HG03175 (cell line): Measurements from ENCODE around the gene C16orf90.

Source experiments
- ATAC-seq: cut with Tn5 transposase; IDR thresholded peaks from one replicate; pipeline ENCODE4 v1.9.1; 2021; ENCODE audit warnings: mild to moderate bottlenecking, moderate library complexity; ENCODE audit not compliant: unreplicated experiment

C16orf90 gene

DNA sequence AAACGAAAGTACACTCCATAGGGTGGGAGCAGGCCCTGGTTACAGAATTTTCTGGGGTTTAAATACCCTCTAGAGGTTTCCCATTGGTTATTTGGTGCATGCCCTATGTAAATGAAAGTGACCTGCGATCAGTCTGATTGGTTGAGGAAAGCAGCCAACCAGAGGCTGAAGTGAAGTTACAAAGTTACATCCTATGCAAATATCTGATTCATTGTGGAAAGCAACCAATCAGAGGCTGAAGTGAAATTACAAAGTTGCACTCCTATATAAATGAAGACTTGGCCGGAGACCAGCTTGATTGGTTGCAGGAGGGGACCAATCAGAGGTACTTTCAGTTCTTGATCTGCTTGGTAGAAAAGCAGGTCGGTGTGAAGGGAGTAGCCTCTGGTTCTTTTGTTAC, 27.4 kb downstream of the C16orf90 start:
- ATAC-seq: no peak

DNA sequence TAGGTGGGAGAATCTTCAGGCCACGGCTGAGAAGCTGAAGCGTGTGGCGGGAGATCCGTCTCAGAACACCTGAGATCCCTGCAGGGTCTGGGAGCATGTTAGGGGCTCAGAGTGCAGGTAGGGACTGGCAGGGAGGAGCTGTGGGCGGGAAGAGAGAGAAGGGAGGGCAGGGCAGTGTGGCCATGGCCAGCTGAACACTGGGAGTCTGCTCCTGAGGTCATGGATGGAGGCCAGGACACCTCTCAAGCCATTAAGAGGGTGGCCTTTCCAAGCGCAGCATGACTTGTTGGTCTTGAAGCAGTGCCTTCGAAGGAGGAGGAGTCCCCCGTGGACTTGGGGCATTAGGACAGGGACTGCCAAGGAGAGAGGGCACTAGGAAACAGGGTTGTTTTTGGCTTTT, 28.1 kb downstream of the C16orf90 start:
- no peak for ATAC-seq

DNA sequence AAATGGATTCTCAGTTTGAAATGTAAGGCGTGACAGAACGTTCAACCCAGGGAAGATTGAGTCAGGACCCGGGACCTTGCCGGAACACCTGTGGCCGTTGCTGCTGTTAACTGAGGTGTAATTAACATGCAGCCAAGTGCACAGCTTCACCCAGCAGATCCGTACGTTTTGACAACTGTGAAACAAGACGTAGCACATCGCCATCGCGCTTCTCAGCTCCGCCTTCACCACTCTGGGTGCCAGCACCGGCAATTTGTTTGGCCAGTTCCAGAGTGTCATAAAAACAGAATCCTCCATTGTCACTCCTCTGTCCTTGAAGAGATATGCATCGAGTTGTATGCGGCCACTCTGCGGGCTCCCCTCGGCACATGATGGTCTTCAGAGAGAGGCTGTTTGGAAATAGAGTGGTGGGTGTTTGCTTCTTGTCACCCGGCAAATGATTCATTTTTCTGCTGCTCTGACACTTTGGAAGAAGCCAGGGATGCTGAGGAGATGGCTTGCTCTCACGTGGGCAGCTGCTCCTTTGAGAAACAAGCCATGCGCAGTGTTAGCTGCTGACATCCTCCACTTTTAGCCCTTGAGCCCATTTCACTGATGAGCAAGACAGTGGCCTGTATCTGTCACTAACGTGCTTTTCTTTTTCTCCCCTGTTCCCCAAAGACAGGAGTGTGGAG, 29.2 kb downstream of the C16orf90 start:
- ATAC-seq: no peak

DNA sequence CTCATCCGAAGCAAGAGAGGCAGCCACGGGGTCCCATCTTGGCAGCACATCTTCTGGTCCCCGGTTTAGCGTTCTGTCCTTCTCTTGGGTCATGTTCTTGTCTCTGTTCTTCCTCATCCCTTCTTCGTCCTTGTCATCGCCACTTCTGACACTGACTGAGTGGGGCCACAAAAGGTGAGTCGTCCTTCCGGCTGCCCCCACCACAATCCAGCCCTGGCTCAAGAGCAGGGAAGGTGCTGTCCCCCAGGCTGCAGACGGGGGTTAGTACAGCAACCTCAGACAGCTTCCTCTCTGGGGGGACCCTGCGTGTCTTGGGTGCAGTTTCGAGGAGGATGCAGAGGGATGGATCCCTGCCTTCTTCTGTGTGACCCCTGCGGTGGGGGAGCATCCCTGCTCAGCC, 30.0 kb downstream of the C16orf90 start:
- ATAC-seq: no peak

DNA sequence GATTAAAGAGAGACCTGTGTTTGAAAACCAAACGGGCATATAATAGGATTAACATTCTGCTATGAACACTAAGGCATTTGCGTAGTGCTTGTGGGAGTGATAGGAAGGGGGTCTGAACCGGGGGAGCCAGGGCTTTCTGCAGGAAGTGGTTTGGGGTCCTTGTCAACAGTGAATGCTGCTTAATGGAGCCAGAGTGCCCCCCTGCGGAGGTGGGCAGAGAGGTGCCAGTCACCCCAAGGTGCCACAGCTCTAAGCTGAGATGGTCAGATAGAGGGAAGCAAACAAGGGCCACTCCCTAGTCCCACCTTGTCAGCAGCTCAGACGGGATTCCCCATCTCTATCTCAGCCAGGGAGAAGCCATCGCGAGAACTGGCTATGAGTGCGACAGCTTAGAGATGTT, 34.1 kb downstream of the C16orf90 start:
- no peak for ATAC-seq

GRCh38 chr16:3460585-3460984, 34.7 kb downstream of the C16orf90 start:
- no peak for ATAC-seq

GRCh38 chr16:3460121-3460520, 35.2 kb downstream of the C16orf90 start:
- no peak for ATAC-seq

DNA sequence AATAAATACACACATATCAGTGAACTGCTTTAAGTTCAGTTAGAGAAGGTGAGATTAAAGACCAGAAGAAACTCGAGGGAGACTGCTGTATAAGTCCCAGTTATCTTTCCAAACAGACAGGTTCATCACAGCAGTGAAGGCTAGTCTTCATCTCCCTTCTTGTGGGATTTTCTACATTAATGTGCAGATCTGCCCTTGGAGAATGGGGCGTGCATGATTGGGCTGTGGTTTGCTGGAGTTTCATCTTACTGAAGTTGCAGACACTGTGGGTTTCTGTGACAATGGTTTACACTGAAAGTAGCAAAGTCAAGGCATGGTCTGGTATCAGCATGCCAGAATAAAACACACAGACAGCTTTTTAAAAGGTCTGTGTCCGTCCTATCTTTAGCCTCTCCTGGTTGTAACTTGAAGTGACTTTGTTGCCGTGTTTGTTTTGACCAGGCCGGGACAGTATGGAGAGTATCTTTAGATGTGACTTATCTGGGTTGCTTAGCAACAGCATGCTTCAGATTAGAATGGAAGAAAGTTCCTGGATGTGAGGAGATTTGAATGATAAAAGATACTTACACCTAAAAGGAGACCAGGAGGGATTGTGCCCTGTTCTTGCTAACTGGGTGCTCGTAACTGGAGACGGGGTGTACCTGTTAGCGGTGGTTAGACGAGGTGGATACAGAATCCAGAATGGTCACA, 35.7 kb downstream of the C16orf90 start:
- no peak for ATAC-seq

- ATAC-seq: peak; percentile 46
These were observed 36.4 kb downstream of the C16orf90 start for GRCh38 chr16:3458852-3459361.

DNA sequence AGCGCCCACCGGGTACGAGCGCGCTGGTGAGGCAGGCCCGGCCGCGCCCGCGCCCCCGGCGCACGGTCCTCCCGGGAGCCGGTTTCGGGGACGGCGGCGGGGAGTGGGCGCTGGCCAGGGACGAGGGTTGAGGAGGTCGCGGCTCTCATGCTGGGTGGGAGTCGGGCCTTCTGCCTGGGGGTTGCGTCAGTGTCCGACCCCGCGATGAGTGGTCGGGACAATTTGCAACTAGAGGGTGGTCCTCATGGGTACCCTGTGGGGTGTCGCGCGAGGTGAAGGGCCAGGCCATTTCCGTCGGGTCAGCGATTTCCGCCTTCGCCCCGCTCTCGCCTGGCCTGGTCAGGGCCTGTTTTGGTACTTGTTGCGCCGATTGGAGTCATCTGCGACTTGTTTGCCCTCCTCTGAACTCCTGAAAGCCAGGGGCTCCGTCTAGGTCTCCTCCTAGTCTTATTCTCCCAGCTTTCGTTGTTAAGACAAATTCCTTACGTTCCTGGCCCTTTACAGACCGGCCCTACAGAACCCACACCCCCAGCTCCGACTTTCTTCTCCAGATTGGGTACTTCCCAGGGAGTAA, 36.9 kb downstream of the C16orf90 start:
- no peak for ATAC-seq

DNA sequence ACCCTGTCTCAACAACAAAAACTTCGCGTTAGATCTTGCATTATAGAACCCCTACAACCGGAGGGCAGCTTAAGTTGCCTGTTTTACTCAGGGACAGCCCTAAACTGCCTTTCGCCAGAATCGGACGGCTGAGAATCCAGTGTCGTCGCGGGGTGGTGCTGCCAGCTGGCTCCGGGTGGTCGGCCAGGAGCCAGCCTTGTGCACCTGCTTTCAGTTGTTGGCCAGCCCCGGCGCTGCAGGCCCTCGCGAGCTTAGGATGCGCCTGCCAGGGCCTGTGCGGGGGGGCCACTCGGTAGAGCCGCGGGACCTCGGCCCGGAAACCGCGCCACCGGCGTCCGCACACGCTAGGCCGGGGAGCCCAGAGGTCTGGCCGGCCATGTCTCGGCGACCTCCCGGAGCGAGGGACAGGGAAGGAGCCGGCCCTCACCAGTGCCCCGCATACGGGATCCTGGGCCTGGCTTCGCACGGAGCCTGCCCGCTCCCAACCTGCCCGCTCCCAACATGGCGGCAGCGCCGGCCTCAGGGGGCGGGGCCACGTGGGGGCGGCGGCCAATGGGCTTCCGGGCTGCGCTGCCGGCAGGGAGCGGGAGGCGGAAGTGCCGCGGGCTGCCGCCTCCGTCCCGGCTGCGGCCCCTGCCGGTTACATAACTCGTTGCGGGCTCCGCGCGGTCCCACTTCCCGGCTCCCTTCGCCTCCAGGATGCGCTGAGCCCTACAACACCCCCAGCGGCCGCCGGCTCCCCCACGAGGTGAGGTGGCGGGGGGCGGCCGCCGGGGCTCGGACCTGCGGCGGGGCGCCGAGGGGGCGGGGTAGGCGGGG, 37.6 kb downstream of the C16orf90 start:
- ATAC-seq: peak; percentile 81

- no peak for ATAC-seq
These were observed 40.6 kb downstream of the C16orf90 start for GRCh38 chr16:3454631-3455147.

DNA sequence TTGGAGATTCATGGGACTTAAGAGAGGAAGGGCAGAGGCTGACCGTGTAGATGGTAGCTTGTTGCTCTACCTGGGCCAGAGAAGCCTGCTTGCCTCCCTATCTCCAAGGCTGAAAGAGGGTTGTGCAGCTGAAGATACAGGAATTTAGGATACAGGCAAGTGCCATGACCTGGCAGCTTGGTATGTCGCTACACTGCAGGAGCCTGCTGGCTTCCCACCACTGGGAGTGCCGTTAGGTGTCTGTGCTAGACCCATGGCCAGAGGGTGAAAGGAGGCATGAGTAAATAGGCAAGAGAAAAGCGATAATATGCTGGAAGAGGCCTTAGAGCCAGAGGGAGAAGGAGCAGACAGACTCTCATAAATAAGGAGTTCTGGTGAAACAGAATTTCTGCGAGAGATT, 41.2 kb downstream of the C16orf90 start:
- no peak for ATAC-seq

- ATAC-seq: peak; percentile 38
These were observed 51.3 kb downstream of the C16orf90 start for GRCh38 chr16:3444032-3444388.
